Neural crest cell (in vitro differentiated cells): ENCODE results near the gene F3. TPM values are rescaled to one million over a fixed set of nuclear protein-coding genes. Genes with fewer than 3 reads are reported as not detected.
A peak's percentile ranks its signal among the peaks of the same experiment; 100 is the strongest.

ENCODE experiments used
- DNase-seq: peaks from one replicate; pipeline ENCODE4 v3.0.0; 2021; ENCODE audit warnings: low read depth, mixed read lengths, low spot score
- H3K27ac Mint-ChIP-seq: one replicate; pipeline ENCODE4 v1.8.0; 2021; ENCODE audit warnings: mild to moderate bottlenecking, mixed read lengths; ENCODE audit not compliant: unreplicated experiment
- H3K27me3 Mint-ChIP-seq: 2 replicates; pipeline ENCODE4 v1.8.0; 2021; ENCODE audit warnings: low read depth, mild to moderate bottlenecking, mixed read lengths
- H3K36me3 Mint-ChIP-seq: 2 replicates; pipeline ENCODE4 v1.8.0; 2021; ENCODE audit warnings: low read depth, mild to moderate bottlenecking, mixed read lengths
- H3K4me1 Mint-ChIP-seq: 2 replicates; pipeline ENCODE4 v1.8.0; 2021; ENCODE audit warnings: mixed read lengths
- H3K4me3 Mint-ChIP-seq: one replicate; pipeline ENCODE4 v1.8.0; 2021; ENCODE audit warnings: mild to moderate bottlenecking, mixed read lengths
- H3K9me3 Mint-ChIP-seq: 2 replicates; pipeline ENCODE4 v1.8.0; 2021; ENCODE audit warnings: mixed read lengths
- CTCF ChIP-seq: fragments of 200-600 bp; sonication (generic); conservative IDR thresholded peaks from 2 replicates; pipeline ENCODE4 v1.5.0; 2021; ENCODE audit warnings: antibody characterized with exemption, mild to moderate bottlenecking
- total RNA-seq: library from RNA; stranded (reverse); gene quantifications from 2 replicates; pipeline ENCODE4 v1.2.1, GENCODE V29; 2021

Gene F3
- total RNA-seq, 1 donor from 2014 or later = 4.6 TPM

GRCh38 chr1:94565901-94566300 lies 24.3 kb upstream of the F3 start:
- Mint-ChIP-seq H3K36me3 (peaks cover 6% of the 10 kb centered on the region), H3K4me1 (peaks cover 16% of the 10 kb centered on the region), H3K4me3 (no peak overlapping the region), H3K9me3 (peaks cover 8% of the 10 kb centered on the region), H3K27me3 (no peaks in the 10 kb centered on the region), H3K27ac (no peak overlapping the region)
- DNase-seq = no peak
- no peak for TF ChIP-seq CTCF

GRCh38 chr1:94562519-94563260 lies 21.1 kb upstream of the F3 start:
- Mint-ChIP-seq H3K4me1 (peaks cover 25% of the 10 kb centered on the region), H3K27ac (no peak overlapping the region), H3K27me3 (no peaks in the 10 kb centered on the region), H3K4me3 (no peak overlapping the region), H3K36me3 (peaks cover 6% of the 10 kb centered on the region), H3K9me3 (peaks cover 8% of the 10 kb centered on the region)
- peak; percentile 14 for DNase-seq
- TF ChIP-seq CTCF = no peak

GRCh38 chr1:94560333-94560732 lies 18.8 kb upstream of the F3 start:
- no peak overlapping the region for H3K27ac Mint-ChIP-seq
- H3K36me3 Mint-ChIP-seq = peaks cover 6% of the 10 kb centered on the region
- H3K9me3 Mint-ChIP-seq = peaks cover 8% of the 10 kb centered on the region
- DNase-seq = no peak
- no peak overlapping the region for H3K4me3 Mint-ChIP-seq
- H3K4me1 Mint-ChIP-seq = peaks cover 25% of the 10 kb centered on the region
- TF ChIP-seq CTCF = peak; percentile 27
- no peaks in the 10 kb centered on the region for H3K27me3 Mint-ChIP-seq

- H3K27me3 Mint-ChIP-seq = no peaks in the 10 kb centered on the region
- peaks cover 29% of the 10 kb centered on the region for H3K4me1 Mint-ChIP-seq
- H3K4me3 Mint-ChIP-seq = no peak overlapping the region
- peak overlapping the region; percentile 61 for H3K27ac Mint-ChIP-seq
- peaks cover 8% of the 10 kb centered on the region for H3K9me3 Mint-ChIP-seq
- no peak for DNase-seq
- peaks cover 6% of the 10 kb centered on the region for H3K36me3 Mint-ChIP-seq
- TF ChIP-seq CTCF = no peak
Measured at GRCh38 chr1:94559921-94560320, 18.4 kb upstream of the F3 start.

GRCh38 chr1:94555091-94555490 lies 13.5 kb upstream of the F3 start:
- no peak overlapping the region for H3K27ac Mint-ChIP-seq
- peaks cover 52% of the 10 kb centered on the region for H3K4me1 Mint-ChIP-seq
- no peaks in the 10 kb centered on the region for H3K9me3 Mint-ChIP-seq
- no peak for DNase-seq
- no peak for TF ChIP-seq CTCF
- no peaks in the 10 kb centered on the region for H3K36me3 Mint-ChIP-seq
- no peaks in the 10 kb centered on the region for H3K27me3 Mint-ChIP-seq
- no peak overlapping the region for H3K4me3 Mint-ChIP-seq
